ENCODE data around the gene RAB3A. TPM values are rescaled to one million over a fixed set of nuclear protein-coding genes. Genes with fewer than 3 reads are reported as not detected.

The RAB3A gene
- total and polyA plus RNA-seq, 2 donors from 2014 or later, result 5.2 to 10.5 TPM

GRCh38 chr19:18251587-18252369 is 47.9 kb upstream of the RAB3A start:
- peak in 4 of 5 donors; percentile 74 to 83 (median 82) for DNase-seq
- Histone ChIP-seq H3K4me3 (ENCODE audit: low read length in 3 of 3) (no peak overlapping the region), H3K9me3 (ENCODE audit: control insufficient read depth in 2 of 3, insufficient read depth in 1 of 3, low read length in 3 of 3) (no peaks in the 10 kb centered on the region), H3K27ac (ENCODE audit: low read depth in 2 of 2, low read length in 2 of 2) (no peak overlapping the region), H3K9ac (ENCODE audit: low read length in 3 of 3) (no peak overlapping the region), H3K27me3 (ENCODE audit: control insufficient read depth, insufficient read depth, low read length) (no peaks in the 10 kb centered on the region), H3K4me1 (ENCODE audit: control insufficient read depth in 2 of 3, insufficient read depth in 2 of 3, low read depth in 1 of 3, low read length in 3 of 3) (no peaks in the 10 kb centered on the region), H3K36me3 (ENCODE audit: control insufficient read depth in 2 of 3, insufficient read depth in 3 of 3, low read length in 3 of 3) (peaks cover 0 to 2% (median 0%) of the 10 kb centered on the region in 3 donors)
- intact Hi-C loops (cut with DNase I), result loop anchor here (10.0 kb wide), 1 partner anchor 57 kb away; the partner anchor contains the start of gene MPV17L2
- TF ChIP-seq CTCF (IDR thresholded peaks at IDR 0.05; ENCODE audit: borderline replicate concordance, extremely low read depth, insufficient read depth), result peak; percentile 95
- no peak for FAIRE-seq

DNA sequence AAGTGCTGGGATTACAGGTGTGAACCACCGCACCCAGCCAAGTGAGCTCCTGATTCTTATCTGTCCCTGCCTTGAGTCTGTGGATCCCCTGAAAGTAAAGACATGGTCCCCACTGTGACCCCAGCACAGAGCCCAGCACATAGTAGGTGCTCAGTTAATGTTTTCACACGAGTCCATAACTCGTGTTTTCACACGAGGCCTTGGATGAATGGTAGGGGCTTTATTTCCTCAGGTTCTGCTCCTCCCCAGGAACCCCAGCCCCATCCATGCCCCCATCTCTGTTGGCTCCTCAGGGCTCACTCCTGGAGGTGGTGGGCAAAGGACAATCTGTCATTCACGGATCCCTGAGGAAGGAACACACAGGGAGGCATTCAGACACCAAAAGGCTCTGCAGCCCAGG is 46.0 kb upstream of the RAB3A start:
- intact Hi-C loops (cut with DNase I), result loop anchor here (10.0 kb wide), 1 partner anchor 55 kb away; the partner anchor contains the start of gene MPV17L2
- no peak overlapping the region for H3K4me3 ChIP-seq (ENCODE audit: low read length in 3 of 3)
- no peak overlapping the region for H3K9ac ChIP-seq (ENCODE audit: low read length in 3 of 3)
- no peaks in the 10 kb centered on the region for H3K36me3 ChIP-seq (ENCODE audit: control insufficient read depth in 2 of 3, insufficient read depth in 3 of 3, low read length in 3 of 3)
- H3K27me3 ChIP-seq (ENCODE audit: control insufficient read depth, insufficient read depth, low read length), result no peaks in the 10 kb centered on the region
- H3K27ac ChIP-seq (ENCODE audit: low read depth in 2 of 2, low read length in 2 of 2), result no peak overlapping the region
- no peaks in the 10 kb centered on the region for H3K4me1 ChIP-seq (ENCODE audit: control insufficient read depth in 2 of 3, insufficient read depth in 2 of 3, low read depth in 1 of 3, low read length in 3 of 3)
- FAIRE-seq (no peak), DNase-seq (no peak)
- H3K9me3 ChIP-seq (ENCODE audit: control insufficient read depth in 2 of 3, insufficient read depth in 1 of 3, low read length in 3 of 3), result no peaks in the 10 kb centered on the region
- no peak for TF ChIP-seq CTCF (IDR thresholded peaks at IDR 0.05; ENCODE audit: borderline replicate concordance, extremely low read depth, insufficient read depth)

- no peak overlapping the region for H3K4me3 ChIP-seq (ENCODE audit: low read length in 3 of 3)
- H3K36me3 ChIP-seq (ENCODE audit: control insufficient read depth in 2 of 3, insufficient read depth in 3 of 3, low read length in 3 of 3), result no peaks in the 10 kb centered on the region
- no peak for FAIRE-seq
- no peaks in the 10 kb centered on the region for H3K4me1 ChIP-seq (ENCODE audit: control insufficient read depth in 2 of 3, insufficient read depth in 2 of 3, low read depth in 1 of 3, low read length in 3 of 3)
- intact Hi-C loops (cut with DNase I), result no loop called here
- H3K27me3 ChIP-seq (ENCODE audit: control insufficient read depth, insufficient read depth, low read length), result no peaks in the 10 kb centered on the region
- DNase-seq, result no peak
- H3K9ac ChIP-seq (ENCODE audit: low read length in 3 of 3), result no peak overlapping the region
- H3K27ac ChIP-seq (ENCODE audit: low read depth in 2 of 2, low read length in 2 of 2), result no peak overlapping the region
- no peak for TF ChIP-seq CTCF (IDR thresholded peaks at IDR 0.05; ENCODE audit: borderline replicate concordance, extremely low read depth, insufficient read depth)
- no peaks in the 10 kb centered on the region for H3K9me3 ChIP-seq (ENCODE audit: control insufficient read depth in 2 of 3, insufficient read depth in 1 of 3, low read length in 3 of 3)
Observed at GRCh38 chr19:18245297-18245696, 41.5 kb upstream of the RAB3A start.
